Stimulated activated CD8-positive, alpha-beta memory T cell treated with anti-CD3 and anti-CD28 coated beads, Interleukin-4, amount 100 ng/mL, for 4 hours (primary cell): ENCODE results near the gene TNS2.

Experiments used
- DNase-seq, 2 donors: peaks; one replicate each; pipeline ENCODE4 v3.0.0-alpha.2; 2020; ENCODE audit warnings: low read depth in 2 of 2, low spot score in 1 of 2

TNS2 gene

DNA sequence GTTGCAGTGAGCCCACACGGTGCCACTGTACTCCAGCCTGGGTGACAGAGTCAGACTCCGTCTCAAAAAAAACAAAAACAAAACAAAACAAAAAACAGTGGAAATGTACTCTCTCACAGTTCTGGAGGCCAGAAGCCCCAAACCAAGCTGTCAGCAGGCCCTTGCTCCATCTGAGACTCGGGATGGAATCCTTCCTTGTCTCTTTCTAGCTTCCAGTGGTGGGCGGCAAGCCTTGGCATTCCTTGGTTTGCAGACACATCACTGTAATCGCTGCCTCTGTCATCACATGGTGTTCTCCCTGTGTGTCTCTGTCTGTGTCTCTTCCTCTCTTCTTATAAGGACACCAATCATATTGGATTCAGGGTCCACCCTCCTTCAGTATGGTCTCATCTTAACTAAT is 6.4 kb downstream of the TNS2 start:
- no peak for DNase-seq

GRCh38 chr12:53056901-53057300 is 7.0 kb downstream of the TNS2 start:
- DNase-seq, result no peak

- no peak for DNase-seq
These were observed 8.1 kb downstream of the TNS2 start for GRCh38 chr12:53057816-53058500.

DNA sequence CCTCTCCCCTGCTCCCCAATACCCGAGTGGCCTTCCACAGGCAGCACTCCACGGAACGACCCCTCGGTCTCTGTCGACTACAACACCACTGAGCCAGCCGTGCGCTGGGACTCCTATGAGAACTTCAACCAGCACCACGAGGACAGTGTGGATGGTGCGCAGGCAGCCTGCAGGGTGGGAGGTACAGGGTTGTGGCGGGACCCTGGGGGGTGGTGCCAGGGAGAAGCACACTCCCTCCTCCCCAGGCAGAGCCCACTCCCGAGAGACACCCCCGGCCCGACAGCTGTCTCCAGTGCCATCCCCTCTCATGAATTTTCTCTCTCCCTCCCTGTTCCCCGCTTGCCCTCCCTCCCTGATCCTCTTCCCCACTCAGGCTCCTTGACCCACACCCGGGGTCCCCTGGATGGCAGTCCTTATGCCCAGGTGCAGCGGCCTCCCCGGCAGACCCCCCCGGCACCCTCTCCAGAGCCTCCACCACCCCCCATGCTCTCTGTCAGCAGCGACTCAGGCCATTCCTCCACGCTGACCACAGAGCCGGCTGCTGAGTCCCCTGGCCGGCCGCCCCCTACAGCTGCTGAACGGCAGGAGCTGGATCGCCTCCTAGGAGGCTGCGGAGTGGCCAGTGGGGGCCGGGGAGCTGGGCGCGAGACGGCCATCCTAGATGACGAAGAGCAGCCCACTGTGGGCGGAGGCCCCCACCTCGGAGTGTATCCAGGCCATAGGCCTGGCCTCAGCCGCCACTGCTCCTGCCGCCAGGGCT is 9.0 kb downstream of the TNS2 start:
- no peak for DNase-seq

GRCh38 chr12:53059434-53060063 is 9.7 kb downstream of the TNS2 start:
- DNase-seq, result no peak

DNA sequence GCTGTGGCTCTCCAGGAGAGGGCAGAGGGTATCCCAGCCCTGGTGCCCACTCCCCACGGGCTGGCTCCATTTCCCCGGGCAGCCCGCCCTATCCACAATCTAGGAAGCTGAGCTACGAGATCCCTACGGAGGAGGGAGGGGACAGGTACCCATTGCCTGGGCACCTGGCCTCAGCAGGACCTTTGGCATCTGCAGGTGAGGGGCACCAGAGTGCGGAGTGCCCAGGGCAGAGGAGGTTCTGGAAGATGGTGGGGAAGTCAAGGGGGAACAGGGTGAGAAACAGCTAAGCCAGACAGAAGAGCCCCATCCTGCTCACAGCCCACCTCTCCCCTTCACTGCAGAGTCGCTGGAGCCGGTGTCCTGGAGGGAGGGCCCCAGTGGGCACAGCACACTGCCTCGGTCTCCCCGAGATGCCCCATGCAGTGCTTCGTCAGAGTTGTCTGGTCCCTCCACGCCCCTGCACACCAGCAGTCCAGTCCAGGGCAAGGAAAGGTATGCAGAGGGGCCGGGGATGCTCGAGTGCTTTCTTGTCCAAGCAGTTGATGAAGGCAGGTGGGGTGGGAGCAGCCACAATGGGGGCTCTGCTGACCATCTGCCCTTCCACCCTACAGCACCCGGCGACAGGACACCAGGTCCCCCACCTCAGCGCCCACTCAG is 10.3 kb downstream of the TNS2 start:
- no peak for DNase-seq

DNA sequence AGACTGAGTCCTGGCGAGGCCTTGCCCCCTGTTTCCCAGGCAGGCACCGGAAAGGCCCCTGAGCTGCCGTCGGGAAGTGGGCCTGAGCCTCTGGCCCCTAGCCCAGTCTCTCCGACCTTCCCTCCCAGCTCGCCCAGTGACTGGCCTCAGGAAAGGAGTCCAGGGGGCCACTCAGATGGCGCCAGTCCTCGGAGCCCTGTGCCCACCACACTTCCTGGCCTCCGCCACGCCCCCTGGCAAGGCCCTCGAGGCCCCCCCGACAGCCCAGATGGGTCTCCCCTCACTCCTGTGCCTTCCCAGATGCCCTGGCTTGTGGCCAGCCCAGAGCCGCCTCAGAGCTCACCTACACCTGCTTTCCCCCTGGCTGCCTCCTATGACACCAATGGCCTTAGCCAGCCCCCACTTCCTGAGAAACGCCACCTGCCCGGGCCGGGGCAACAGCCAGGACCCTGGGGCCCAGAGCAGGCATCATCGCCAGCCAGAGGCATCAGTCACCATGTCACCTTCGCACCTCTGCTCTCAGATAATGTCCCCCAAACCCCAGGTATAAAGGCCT is 10.9 kb downstream of the TNS2 start:
- DNase-seq, result no peak

DNA sequence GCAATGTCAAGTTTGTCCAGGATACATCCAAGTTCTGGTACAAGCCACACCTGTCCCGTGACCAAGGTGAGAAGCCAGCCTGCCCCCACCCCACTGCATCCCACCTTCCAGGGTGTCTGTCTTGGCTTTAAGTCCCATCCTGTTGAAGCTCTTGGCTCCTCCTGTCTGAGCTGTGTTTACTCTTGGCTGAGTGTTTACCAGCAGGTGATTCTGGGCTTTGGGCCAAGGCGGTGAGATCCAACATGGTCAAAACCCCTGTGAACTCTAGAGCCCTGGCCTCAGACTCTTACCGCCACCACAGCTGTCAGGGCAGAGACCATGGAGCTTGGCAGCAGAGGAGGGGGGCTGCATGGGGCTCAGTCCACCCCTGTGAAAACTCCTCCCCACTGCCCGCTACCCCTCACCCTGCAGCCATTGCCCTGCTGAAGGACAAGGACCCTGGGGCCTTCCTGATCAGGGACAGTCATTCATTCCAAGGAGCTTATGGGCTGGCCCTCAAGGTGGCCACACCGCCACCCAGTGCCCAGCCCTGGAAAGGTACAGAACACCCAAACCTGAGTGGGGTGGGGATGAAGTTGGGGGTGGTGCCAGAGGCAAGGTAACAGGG is 11.6 kb downstream of the TNS2 start:
- no peak for DNase-seq

GRCh38 chr12:53062011-53062961 is 12.4 kb downstream of the TNS2 start:
- no peak for DNase-seq

DNA sequence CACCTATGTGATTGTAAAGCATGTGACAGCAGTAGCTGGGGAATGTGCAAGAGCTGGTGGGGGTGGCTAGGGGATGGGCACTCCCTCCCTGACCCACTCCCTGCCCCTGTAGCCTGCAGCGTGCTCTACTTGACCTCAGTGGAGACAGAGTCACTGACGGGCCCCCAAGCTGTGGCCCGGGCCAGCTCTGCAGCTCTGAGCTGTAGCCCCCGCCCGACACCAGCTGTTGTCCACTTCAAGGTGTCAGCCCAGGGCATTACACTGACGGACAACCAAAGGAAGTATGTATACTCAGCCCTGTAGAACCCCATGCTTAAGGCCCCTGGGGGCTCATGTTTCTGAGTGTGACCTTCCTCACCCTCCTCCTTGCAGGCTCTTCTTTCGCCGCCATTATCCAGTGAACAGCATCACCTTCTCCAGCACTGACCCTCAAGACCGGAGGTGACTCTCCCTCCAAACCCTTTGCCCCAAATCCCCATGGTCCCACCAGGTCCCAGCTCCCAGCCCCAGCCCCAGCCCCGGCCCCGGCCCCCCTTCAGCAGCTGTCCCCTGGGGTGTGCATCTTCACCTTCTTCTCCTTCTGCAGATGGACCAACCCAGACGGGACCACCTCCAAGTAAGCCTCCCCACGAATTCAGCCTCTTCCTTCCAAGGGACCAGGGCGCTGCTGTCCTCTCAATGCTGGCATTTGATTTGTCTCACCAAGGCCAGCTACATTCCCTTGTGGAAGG is 13.3 kb downstream of the TNS2 start:
- no peak for DNase-seq

DNA sequence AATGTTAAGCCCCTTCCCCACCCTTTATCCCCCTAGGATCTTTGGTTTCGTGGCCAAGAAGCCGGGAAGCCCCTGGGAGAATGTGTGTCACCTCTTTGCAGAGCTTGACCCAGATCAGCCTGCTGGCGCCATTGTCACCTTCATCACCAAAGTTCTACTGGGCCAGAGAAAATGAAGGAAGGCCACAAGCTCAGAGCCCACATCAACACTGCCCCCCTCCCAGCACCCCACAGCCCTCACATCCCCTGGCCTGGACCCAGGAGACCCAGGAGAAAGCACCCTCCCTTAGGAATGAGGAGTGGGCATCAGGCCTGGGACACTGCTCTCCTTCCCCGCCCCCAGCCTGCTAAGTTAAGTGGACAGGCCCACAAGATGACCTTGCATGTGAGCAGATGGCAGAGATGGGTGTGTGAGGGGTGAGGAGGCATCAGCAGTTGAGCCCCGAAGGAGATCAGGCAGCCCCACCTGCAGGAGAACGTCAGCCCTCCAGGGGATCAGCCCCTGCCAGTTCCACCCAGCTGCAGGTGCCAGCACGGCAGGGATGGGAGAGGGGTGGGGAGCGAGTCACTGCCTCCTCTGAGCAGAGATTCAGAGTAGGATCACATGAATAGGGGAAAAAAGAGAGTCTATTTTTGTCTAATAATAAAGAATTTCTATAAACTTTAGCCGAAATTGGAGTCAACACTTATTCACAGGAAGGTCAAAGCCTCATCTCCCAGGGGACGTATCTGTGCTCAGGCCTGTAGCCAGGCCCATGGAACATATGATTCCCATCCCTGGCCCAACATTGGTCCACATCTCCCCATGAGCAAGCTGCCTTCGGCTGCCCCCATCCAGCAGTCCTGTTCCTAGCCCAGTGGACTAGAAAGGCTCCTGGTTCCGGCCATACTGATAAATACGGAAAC is 14.1 kb downstream of the TNS2 start:
- no peak for DNase-seq

DNA sequence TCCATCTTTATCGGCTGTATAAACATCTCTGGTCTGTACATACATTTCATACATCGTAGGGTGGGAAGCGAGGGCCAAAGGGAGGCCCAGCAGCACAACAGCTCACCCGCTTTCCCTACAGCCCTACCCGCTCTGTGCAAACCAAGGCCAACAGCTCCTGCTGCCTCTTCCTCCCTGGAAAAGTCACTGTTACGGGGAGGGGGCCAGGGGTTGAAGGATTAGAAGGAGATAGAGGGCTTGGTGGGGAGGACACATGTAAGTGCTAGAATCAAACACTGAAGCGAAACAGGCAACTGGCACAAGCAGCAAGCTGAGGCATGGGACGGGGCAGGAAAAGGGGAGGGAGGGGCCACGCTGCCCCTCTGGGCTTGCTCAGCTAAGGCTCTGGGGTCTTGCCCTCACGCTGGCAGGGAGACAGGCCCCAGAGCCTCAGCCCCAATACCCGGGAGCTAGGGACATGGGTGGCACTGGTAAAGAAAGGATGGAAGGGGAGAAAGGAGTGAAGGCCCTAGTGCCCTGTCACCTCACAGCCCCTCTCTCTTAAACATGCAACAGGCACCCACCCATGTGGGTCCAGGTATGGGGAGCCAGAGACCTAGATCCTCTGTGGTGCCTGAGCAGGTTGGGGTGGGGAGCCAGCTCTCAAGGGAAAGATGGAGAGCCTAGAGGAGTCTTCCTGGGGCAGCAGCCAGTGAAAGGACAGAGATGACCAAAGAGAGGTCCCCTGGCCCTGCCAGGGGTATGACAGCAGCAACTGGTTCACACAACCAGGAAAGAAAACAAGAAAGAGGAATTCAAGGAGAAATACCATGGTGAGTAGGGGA is 15.0 kb downstream of the TNS2 start:
- no peak for DNase-seq

DNA sequence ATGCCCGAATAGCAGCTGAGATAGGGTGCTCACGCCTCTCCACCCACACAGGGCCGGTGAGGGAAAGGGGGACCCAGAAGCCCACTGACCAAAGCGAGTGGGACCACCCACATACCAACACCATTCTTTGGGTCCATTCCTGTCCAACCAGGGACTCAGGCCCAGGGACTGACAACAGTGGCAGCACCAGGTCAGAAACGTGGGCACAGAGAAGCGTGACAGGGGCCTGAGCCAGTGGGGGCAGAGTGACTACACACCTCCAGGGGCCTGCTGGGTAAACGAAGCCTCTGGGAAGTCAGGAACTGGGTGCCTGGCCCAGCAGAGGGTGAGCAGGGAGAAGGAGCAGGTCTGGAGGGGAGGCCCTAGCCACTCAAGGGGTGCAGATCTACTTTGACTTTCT is 15.6 kb downstream of the TNS2 start:
- DNase-seq, result no peak

DNA sequence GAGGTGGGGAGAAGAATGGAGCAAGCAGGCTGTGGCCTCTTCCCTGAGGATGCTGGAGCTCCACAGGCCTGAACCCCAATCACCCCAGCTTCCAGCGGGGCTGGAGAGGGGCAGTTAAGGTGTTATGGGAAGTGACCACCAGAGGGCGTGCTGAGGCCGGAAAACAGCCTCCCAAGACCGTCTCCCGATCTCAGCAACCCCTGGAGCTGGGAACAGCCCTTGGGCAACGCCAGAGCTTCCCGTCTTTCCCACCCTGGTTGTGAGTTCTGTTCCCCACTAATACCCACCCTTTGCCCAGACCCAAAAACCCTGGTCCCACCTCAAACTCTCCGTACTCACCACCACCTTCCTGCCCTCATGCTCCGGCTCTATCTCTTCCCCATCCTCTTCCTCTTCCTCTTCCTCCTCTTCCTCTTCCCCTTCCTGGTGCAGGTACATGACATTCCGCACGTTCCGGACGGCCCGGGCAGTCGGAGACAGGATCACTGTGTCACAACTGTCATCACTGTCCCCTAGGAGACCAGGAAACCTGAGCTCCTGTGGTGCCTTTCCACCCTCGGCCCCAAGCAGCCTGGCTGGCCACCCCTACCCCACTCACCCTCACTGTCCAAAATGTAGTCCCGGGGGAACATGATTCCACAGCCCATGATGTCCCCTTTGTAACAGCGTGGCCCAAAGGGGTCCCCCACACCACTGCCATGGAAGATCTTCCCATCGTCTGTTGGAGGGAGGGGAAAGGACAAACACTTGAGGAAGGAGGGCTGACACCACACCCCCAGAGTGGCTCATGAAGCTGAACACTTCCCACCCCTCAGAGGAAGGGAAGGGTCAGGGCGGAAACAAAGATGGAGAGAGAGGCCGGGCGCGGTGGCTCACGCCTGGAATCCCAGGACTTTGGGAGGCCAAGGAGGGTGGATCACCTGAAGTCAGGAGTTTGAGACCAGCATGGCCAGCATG is 16.4 kb downstream of the TNS2 start:
- DNase-seq, result peak; percentile 29 to 40

DNA sequence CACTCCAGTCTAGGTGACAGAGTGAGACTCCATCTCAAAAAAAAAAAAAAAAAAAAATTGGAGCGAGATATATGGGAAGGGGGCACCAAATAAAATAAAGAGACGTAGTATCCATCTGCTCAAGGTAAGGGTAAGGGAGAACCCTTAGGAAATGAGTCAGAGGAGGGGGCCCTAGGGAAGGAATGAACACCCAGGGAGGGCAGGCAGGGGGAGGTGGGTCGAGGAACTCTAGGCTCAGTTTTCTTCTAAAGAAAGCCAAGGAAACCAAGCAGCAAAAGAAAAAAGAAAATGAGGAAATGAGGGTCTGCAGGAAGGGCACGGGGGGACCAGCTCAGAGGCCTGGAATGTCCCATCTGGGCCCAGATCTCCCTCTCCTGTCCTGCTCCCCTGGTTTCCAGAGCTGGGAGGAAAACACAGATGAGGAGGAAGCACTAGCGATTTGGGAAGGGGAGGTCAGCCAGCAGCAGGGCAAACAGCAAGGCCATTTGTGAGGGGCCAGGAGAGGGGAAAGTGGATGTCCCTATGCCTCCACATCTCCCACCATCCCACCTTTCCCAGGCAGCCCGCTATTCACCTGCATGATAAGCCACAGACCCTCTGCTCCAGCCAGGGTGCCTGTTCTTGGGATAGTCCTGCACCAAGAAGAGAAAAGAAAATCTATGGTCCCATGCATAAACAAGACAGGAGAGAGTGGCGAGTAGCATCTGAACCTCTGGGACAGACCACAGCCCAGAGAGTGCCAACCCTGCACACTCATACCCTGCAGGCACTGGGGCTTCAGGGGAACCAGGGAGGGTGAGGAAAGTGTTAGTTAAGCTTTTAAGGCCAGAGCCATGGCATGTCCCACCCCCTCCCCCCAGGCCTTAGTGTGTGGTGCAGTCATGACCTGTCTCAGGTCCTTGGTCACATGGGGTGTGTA is 17.5 kb downstream of the TNS2 start:
- no peak for DNase-seq
